Femur (tissue), 1 donor: Measurements from ENCODE around the gene HSFX3.
"Not testable (repeated sequence)": the region's sequence is repeated elsewhere in the genome, so short reads cannot be mapped to it uniquely, and the experiment has no call there.

ENCODE experiments used
- DNase-seq: peaks from one replicate; pipeline ENCODE4 v3.0.0-alpha.2; 2017

The HSFX3 gene, protein sequence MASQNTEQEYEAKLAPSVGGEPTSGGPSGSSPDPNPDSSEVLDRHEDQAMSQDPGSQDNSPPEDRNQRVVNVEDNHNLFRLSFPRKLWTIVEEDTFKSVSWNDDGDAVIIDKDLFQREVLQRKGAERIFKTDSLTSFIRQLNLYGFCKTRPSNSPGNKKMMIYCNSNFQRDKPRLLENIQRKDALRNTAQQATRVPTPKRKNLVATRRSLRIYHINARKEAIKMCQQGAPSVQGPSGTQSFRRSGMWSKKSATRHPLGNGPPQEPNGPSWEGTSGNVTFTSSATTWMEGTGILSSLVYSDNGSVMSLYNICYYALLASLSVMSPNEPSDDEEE

DNA sequence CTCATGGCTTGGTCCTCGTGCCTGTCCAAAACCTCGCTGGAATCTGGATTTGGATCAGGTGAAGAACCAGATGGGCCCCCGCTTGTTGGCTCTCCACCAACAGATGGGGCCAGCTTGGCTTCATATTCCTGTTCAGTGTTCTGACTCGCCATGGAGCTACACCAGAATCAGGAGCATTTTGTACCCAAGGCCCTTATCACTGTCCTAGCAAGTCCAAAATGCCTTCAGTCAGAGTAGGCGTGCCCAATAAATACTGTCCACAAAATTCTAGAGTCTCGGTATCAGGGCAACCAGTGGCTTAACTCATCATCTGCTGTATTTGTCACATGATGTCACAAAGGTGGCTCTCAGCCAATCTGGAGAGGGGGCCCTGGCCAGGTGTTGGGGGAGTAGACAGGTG, at the start of gene HSFX3:
Gene HSFX3, minus strand, starts transcription at position 224 of the 400 bp plus-strand sequence. Its CDS starts 72 bp downstream, at position 152.
- not testable (repeated sequence) for DNase-seq

DNA sequence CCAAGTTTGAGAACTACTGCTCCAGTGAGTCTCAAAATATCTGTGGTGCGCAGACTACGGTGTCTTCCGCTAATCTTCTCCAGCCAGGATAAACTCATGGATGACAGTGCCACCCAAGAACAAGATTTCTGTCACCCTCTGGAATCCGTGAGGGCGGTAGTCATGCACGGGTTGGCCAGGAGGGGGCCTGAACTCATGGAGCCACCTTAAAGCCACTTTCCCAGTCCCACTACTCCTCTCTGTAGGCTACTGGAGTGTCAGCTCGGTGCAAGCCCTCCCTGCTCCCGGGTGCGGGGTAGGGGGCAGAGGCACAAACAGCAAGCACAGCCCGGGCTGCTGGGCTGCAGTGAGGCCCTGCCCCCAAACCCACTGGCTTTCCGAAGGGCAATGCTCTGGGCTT, 48.9 kb upstream of the HSFX3 start:
- not testable (repeated sequence) for DNase-seq

DNA sequence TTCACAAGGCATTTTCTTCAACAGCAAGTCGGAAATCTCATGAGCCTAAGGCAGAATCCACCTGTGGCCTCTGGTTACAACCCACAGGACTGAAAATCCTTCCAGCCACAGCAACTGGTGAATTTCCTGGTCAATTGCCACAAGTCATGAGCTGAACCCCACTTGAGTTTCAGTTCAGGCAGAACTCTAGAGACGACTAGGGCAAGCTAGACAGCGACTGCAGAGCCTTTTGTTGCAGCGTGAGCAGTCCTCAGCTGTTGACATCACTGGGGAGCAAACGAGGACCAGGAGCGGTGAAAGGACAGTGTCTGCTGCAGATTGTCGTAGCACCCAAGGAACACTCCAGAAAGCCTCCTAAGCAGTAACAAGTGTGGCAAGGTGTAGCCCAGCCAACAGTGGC, 46.2 kb upstream of the HSFX3 start:
- not testable (repeated sequence) for DNase-seq

DNA sequence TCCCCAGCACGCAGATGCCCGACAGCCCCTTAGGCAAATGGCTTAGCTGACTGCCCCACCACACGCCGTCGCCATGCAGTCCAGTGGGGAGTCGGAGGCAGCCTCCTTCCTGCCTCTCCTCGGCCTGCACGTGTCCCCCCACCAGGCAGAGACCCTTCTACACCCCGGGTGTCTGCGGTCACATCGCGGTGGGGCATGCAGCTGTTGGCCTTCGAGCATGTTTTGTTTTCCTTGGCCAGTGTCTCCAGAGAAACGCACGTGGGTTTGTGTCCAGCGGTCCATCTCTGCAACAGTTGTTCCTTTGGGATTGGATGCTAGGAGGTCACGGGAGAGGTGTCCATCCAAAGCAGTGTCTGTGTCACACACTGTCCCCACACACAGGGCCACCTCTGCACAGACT, 45.5 kb upstream of the HSFX3 start, which contains the start of gene HSFX2:
Gene HSFX2, minus strand, starts transcription at position 101 of the 400 bp plus-strand sequence. CDS start 614 bp downstream, outside the sequence.
- DNase-seq = not testable (repeated sequence)

DNA sequence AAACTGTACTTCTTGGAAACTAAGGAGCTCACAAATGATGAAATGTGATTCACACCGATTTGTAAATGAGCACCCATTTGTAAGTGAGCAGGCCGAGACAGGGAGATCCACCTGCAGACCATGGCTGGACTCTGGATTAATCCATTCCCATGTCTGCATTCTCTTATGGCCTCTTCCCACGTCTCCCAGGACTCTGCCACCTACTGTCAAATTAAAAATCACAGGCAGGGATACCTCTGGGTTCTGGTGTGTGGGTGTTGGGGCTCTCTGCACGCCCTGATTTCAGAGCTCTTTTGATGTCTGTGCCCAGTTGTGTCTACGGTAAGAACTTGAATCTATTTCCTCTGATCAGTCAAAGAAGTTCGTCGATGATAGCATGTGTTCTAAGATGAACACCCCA, 41.3 kb upstream of the HSFX3 start:
- not testable (repeated sequence) for DNase-seq

DNA sequence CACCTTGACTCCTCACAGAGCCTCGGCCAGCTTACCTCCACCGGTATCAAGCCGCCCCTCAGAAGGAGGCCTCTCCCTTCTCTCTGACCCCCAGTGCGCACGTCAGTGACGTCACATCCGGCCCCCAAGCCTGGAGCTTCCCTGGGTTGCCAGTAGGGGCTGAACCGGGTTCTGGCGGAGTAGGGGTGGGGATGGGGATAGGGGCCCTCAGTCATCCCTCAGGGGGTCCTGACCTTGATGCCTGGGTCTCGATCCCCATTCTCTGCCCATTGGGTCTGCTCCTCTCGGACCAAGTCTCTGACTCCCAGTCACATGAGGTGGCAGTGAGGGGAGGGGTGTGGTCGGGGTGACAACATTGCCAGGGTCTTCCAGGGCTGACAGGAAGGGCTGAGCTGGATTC, 37.6 kb upstream of the HSFX3 start, which contains the start of gene MAGEA9B:
Gene MAGEA9B, minus strand, starts transcription at position 101 of the 400 bp plus-strand sequence. CDS start 4,280 bp downstream, outside the sequence.
- not testable (repeated sequence) for DNase-seq

DNA sequence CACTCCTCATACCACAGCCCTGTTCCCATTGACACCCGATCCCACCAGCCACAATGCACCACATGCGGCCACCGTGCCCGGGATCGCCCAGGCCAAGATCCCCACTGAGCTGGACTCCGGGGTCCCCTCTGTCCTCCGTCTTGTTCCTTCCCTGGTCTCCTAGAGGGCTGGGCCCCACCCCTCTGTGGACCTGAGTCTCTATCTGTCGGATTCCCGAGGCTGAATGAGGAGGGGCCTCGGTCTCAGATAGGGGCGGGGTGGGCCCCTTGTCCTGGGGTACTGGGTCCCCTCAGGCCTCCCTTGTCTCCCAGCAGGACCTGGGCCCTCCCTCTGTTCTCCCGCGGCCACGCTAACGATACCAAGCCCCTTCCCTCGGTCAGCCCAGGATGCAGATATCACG, 35.9 kb upstream of the HSFX3 start:
- not testable (repeated sequence) for DNase-seq

DNA sequence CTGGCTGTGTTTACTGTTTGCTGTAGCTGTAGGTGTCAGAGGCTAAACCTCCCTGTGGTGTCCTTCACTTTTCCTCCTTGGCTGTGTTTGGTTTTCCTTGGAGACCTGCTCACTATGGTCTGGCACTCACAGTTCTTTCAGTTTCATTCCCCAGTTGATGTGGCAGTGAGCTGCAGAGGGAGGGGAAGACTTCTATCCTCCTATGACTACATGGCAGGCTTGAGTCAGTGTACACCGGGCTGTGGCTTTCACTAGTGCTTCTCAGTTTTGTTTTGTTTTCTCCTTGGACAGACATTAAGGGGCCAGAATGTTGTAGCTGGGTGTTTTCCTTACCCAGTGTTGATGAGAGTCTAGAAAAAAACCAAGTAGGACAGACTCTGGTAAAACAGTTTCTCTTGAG, 23.7 kb upstream of the HSFX3 start:
- not testable (repeated sequence) for DNase-seq

DNA sequence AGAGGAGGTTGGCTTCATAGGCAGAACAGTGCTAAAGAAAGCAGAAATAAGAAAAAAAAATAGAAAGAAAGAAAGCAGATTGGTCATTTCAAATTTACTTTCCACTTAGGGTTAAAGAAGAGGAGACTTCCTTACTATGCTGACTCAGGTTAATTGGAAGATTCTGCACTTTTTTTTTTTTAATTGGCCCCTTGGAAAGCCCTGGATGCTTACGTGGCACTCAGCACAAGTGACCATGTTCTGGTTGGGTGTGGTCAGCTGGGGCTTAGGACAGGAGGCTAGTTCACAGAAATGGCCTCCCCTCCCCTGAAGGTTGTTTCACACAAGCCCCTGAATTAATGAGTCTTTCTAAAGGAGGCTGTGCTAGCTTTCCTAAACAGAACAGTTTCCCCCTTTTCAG, 23.0 kb upstream of the HSFX3 start:
- DNase-seq = no peak

DNA sequence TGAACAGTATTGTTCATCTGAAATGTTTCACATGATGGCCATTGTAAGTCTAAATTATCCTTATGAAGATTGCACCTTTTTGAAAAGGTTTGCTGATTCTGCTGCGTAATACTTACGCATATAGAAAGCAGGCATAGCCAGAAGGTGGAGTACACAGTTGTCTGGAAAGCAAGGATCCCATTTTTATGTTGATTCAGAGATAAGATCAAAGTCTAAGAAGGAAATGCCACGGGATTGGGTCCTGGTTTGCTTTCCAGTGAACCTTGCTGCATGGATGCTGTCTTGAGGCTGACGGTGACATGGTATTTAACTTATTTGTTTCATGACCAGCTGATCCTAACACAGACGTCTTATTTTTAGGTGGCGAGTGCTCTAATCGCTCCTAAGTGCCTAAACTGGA, 22.0 kb upstream of the HSFX3 start:
- no peak for DNase-seq

DNA sequence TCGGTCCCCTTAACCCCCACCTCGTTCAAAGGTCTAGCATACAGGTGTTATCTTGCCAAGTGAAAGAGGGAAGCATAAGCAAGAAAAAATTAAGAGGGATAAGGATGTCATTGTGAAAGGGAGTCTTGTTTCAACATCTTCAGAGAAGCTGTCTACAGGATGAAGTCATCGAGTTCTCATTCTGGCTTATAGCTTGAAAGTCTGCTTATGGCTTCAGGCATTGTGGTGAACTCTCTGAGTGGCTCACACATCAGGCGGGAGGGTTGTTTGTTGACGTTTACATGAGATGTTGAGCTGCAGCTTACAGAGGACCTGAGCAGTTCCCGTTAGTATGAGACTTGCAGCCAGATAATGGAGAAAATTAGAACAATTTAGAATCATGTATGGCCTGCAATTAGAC, 20.9 kb upstream of the HSFX3 start:
- DNase-seq = no peak

DNA sequence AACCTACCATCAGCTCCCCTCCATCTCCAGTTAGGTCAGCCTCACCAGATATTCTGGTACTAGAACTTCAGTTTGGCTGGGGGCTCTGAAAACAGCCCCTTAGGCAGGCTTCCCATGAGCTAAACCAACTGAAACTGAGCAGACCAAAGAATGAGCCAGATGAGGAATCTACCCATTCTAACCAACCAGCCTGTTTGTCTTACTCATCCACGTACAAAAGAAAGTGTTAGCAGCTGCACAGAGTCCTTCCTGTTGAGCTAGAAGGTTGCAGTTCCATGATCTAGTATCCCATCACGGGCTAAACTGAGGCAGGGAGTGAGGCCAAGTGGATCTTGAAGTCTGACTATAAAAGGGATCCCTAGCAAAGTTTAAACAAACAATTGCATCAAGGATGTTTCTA, 20.0 kb upstream of the HSFX3 start:
- no peak for DNase-seq

DNA sequence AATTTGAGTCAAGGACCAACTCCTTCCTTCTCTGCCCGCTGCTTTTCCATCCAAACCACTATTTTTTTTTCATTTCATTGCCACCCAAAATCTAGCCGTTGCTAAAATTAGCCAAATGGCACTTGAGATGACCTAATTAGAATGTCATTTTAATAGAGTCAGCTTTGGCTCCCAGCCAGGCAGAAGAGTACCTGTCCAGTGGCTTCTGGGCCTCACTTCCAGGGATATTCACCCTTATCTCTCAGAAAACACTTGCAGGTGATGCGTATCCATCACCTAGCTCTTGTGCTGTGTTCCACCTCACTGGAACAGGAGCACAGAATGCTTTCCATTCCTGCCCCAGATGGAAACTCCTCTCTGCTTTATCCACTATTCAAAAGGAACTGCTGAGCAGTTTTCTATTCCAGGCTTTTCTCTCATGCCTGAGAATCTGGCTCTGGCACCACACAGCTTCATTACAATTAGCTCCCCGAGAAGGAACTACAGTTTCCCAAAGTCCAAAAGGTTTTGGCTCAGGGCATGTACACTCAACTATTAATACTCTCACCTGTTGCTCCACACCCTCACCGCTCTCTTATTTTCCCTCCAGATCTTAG, 19.1 kb upstream of the HSFX3 start:
- no peak for DNase-seq

DNA sequence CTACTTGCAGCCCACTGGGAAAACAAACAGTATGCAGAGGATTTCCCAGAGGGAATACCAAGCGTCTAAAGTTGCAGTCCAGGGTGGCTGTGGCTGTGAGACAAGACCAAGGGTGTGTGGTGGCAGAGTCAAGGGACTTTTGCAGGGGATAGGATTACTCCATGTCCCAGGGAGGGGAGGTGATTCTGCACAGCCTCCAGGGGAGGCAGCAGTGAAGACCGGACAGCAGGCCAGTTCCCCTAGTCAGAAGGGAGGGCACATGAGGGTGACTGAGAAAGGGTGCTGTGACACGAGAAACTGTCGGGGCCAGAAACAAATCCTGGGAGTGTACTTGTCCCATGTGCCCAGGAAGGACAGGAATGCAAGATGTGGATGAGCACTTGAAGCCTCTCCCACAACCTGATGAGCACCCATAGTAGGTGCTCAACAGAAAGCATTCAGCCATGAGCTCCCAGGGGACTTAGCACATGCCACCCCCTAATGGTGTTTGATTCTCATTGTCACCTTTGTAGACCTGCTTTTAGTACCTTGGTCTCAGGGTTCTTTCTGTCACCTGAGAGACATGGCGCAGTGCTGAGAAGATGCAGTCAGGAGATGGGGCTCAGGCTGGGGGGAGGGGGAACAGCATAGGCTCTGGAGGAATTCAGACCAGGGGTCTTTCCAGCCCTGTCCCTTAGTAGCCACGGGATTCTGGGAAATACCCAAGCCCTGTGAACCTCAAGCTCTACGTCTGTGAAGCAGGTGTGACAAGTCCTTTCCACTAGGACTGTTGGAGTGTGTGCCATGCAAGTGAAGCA, 18.1 kb upstream of the HSFX3 start:
- DNase-seq = no peak

DNA sequence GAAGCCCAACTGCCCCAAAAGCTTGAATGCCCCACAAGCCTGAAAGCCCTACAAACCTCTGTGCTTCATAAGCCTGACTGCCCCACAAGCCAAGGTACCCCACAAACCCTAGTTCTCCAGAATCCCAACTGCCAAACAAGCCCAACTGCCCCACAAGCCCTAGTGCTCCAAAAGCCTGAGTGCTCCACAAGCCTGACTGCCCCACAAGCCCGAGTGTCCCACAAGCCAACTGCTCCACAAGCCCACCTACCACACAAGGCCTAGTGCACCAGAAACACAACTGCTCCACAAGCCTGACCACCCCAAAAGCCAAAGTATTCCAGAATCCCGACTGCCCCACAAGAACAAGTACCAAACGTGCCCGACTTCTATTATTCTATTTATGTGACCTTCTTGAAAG, 13.6 kb upstream of the HSFX3 start:
- DNase-seq = no peak

DNA sequence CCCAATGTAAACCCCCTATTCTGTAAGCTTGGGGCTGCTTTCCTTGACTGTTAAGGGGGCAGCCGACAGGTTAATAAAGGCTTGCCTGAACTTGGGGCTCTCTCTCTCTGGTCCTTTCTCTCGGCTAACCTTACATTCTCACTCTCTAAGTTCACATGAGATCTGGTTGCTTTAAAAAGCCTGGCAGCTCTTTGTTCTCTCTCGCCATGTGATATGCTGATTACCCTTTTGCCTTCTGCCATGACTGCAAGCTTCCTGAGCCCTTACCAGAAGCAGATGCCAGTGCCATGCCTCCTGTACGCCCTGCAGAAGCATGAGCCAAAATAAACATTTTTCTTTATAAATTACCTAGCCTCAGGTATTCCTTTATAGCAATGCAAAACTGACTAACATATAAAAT, 5.5 kb upstream of the HSFX3 start:
- DNase-seq = not testable (repeated sequence)

DNA sequence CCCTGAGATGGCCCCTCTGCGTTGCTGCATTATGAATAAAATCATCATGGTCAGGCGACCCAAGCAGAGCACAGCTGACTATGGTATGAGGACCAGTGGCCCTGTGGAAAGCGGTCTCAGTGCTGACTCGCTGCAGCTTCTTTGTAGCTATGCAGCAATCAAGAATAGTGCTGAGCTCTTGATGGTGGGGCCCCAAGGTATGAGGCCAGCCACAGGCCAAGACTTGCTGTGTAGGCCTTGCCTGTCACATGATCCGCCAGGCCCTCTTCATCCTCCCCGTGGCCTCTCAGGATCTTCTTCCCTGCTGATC, 2.2 kb upstream of the HSFX3 start:
- DNase-seq = not testable (repeated sequence)

DNA sequence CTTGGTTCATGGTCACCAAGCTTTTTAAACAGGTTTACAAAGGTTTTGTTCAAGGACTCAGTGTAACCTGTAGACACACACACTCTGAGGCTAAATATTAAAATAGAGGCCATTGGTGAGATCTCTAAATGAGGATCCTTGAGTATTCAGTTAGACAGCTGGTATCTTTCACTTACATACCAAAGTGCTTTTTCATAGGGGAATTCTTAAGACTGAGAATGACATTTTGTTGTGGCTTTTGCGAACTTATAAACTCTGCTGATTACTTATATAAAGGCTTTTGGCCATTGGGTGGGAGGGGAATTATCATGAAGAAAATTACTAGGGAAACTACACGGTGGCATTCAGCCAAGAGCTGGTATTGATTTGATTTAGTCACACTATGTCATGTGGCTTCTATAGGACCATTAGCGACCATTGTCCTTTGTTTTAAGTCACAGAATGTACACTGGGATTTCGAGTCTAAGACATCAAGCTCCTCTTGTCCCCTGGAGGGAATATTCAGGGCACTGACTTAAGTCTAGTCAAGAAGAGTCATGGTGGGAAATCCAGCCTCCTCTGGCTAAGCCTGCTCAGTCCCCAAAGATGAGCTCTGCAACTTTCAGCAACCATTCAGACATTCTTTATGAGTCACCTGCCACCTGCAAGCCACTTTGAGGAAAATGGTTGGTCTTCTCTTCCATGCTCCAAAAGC, 1.7 kb upstream of the HSFX3 start:
- not testable (repeated sequence) for DNase-seq

DNA sequence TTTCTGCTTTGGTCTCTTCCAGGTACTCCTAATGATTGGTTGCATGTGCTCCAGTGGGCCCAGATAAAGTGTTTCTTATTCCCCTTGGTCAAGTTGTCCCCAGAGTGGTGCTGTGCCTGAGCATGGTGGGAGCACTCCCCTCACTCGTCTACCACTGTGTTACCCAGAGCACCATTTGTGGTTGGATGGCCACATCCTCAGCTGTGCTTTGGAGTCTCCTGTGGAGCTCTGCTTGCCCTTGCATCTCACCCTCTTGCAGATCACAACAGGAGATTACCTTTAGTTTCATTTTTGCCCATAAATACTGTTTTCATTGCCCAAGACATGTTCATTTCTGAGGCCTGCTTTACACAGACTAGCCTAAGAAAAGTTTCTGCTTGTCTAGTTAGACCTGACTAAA, 730 bp upstream of the HSFX3 start:
- DNase-seq = not testable (repeated sequence)

DNA sequence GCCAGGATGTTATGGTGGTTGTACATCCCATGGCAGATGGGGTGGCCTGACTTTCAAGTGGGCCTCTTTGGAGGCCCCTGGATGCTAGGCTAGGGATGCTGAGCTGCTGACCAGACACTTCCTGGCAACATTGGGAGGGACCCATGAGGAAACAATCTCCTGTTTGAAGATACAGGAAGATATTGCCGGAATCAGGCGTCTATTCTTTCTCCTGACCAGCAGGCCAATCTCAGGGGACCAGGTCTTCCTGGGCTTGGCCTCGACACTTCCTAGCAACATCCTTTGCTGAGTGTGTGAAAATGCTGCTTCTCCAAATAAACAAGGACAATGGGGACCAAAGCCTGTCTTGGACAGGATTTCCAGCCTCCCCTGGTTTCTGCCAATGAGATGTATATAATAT, 1.9 kb downstream of the HSFX3 start:
- DNase-seq = not testable (repeated sequence)

DNA sequence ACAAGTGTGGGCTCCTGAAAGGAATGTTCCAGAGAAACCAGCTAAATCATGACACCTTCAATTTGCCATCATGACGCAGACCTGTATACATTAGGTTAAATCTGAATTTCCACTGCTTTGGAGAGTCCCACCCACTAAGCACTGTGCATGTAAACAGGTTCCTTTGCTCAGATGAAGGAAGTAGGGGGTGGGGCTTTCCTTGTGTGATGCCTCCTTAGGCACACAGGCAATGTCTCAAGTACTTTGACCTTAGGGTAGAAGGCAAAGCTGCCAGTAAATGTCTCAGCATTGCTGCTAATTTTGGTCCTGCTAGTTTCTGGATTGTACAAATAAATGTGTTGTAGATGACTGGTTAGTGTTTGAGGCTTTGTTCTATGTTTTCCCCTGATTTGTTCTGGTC, 2.8 kb downstream of the HSFX3 start:
- not testable (repeated sequence) for DNase-seq

DNA sequence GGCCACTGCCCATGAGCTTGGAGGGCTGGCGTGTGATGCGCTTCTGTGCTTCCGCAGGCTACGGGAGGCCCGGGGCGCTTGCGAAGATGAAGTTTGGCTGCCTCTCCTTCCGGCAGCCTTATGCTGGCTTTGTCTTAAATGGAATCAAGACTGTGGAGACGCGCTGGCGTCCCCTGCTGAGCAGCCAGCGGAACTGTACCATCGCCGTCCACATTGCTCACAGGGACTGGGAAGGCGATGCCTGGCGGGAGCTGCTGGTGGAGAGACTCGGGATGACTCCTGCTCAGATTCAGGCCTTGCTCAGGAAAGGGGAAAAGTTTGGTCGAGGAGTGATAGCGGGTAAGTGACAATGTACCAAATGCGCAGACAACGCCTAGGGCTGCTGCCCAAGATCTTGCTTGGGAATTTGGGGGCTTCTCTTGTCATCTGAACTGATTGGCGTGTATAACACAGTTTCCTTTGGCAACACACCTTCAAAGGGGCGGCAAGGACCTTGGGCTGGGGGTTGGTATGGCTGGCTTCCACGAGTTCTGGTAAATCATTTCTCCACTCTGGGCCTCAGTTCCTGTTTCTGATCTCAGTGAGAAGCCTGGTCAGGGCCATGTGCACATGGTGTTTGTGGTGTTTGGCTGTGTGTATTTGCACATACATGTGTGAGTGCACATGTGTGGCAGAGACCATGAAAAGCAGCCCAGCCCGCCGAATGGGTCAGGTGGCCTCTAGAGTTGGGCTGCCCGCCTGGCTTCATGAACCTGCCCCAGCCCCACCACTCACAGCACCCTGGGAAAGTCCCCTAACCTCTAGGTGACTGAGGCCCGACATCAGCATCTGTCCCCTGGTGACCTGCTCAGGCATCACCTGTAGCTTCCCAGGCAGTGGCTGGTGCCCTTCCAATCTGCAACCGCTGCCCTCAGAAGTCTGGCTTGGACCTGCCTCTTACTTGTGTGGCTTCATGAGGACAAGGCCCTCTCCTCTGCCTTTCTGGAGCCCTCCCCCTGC, 3.9 kb downstream of the HSFX3 start:
- not testable (repeated sequence) for DNase-seq
